GF-D8 (cell line): Measurements from ENCODE around the gene ZNF407.
"Not testable (repeated sequence)": the region's sequence is repeated elsewhere in the genome, so short reads cannot be mapped to it uniquely, and the experiment has no call there.

Experiments
- DNase-seq: peaks from one replicate; lab custom pipeline; 2025; lab: John Stamatoyannopoulos, UW

ZNF407 gene

GRCh38 chr18:75072672-75073371 is 475.2 kb downstream of the ZNF407 start:
- DNase-seq: no peak

DNA sequence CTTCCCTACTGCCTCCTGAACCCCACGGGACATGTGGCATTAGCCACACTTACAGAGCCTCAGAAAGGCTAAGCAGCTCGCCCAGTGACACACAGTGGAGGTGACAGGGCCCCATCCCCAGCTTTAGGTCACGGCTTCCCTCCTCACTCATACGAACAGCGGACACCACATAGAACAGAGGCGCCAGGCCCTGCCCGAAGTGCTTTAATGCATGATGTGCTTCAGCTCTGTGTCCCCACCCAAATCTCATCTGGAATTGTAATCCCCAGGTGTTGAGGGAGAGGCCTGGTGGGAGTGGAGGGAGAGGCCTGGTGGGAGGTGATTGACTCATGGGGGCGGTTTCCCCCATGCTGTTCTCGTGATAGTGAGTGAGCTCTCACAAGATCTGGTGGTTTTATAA is 476.0 kb downstream of the ZNF407 start:
- DNase-seq: no peak

GRCh38 chr18:75074196-75075015 is 476.7 kb downstream of the ZNF407 start:
- DNase-seq: no peak

DNA sequence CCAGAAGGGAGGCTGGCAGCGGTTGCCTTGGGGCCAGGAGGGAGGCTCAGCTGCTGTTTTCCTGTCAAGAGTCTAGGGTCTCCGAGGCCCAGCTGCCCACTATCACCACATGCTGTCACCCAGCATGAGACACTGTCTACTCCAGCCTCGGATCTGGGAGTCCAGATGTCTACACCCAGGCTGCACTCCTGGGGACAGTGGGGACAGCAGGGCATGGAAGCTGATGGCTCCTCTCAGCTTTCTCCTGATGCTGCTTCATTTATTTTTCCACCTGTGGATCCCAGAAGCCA is 477.3 kb downstream of the ZNF407 start:
- DNase-seq: no peak

DNA sequence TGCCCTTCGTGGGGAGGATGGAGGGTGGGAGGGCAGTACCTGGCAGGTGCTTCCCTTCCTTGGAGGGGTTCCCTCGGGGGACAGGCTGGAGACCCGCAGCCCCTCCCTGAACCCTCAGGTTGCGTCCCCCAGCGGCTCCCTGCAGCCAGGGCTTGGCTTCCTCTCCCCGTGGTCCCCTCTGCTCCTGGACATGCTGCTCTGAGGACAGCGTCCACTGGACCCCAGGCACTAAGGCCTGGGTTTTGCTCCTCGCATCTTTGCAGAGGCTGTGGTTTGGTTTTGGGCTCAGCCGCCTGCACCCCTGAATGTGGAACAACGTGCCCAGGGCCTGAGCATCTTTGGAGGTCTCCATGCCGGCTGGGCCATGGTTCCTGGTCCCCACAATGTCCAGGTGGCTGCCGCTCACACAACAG is 477.8 kb downstream of the ZNF407 start:
- DNase-seq: no peak

GRCh38 chr18:75076286-75076685 is 478.6 kb downstream of the ZNF407 start:
- no peak for DNase-seq

DNA sequence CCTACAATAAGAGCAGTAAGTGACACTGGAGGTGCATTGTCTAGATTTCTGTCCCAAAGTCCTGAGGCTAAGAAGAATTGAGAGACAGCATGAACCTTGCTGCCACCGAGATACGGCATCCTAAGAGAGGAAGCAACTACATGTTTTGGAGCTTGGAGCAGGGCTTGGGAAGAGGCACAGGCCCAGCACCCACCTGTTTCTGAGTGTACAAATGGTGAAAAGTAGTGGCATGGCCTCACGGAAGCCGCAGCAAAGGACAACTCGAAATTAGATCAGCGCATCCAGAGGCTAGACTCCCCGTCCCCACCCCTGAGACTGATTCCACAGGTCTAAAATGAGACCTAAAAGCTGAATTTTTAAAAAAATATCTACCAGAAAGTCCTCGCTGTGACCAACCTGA is 483.8 kb downstream of the ZNF407 start:
- no peak for DNase-seq

DNA sequence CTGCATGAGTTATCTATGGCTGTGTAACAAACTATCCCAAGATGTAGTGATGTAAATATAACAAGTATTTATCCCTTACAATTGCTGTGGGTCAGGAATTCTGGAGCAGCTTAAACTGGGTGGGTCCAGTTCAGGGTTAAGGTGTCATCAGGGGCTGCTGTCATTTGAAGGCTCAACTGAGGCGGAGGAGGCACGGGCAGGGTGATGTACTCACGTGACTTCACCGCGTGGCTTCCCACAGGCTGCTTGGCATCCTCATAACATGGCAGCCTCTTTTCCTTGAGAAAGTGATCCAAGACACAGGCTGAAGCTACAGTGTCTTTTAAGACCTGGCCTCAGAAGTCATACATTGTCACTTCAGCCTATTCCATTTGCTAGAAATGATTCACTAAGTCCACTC is 485.5 kb downstream of the ZNF407 start:
- DNase-seq: no peak

- no peak for DNase-seq
Observed at GRCh38 chr18:75083761-75084160, 486.1 kb downstream of the ZNF407 start.

- DNase-seq: not testable (repeated sequence)
Observed at GRCh38 chr18:75085676-75086075, 488.0 kb downstream of the ZNF407 start.

DNA sequence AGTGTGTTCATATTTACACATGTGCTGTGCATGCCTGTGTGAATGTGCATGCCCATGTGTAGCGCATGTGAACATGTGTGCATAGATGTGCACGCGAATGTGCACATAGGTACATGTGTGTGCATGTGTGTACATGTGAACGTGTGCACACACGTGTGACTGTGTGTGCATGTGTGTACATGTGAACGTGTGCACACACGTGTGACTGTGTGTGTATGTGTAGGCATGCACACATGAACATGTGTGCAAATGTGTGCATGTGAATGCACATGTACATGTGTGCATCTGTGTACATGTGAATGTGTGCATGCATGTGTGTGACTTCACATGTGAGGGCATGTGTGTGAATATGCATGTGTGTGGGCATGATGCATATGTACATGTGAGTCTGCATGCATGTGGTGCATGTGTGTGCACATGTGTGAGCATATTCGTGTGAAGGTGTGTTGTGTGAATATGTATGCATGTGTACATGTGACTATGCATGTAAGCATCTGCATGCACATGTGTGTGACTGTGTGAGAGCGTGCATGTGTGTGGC is 488.9 kb downstream of the ZNF407 start:
- no peak for DNase-seq

DNA sequence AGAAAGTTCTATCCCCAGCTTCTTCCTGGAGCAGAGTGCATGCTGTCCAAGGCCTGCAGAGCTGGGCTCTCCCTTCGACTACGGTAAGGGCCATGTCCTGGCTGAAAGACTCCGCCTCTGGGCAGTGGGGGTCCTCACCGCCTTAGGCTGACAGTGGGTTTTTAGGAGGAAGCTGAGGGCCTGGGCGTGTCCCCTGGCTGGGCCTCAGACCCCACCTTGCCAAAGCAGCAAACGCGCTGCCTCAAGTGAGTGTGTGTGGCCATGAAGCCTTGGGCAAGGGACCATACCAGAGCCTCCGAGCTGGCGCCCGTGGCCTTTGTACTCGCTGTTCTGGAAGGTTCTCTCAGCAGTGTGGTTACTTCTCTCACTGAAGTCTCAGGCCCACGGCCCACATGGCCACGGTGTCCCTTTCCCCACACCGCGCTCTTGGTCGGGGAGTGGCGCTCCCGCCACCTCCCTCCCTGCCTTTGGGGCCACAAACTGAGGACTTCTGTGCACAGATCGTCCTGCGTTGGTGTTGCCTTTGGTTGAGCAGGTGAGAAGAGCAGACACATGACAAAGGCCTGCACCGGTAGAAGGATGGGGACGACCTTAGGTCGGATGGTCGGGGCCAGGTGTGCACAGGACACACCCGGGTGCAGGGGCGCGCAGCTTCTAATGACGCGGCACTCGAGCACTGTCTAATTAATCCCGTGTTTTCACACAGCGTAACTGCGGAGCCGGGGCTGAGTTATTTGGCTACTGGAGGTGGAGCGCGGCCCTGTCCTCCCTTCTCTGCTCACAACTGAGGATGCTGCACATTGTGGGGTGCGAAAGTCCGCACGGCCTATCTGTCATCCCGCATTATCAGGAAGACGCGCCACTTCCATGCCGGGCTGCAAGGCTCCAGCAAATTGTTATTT is 489.7 kb downstream of the ZNF407 start:
- no peak for DNase-seq

DNA sequence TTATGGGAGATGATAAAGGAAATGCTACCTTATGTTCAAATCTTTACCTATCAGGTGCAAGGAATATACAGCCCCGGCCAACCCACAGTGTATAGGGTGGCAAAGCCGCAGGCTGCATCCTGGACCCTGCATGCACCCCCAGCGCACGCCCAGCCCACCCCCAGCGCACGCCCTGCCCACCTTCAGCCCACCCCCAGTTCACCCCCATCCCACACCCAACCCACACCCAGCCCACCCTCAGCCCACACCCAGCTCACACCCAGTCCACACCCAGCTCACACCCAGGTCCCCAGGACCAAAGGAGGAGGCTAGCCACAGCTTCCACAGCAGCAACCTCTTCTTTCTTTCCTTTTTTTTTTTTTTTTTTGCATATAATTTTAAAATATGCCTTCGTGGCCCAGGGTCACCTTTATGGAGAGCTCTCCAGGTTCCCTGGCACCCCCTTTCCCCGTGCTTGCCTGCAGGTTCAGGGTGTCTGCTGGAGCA is 490.4 kb downstream of the ZNF407 start:
- no peak for DNase-seq

- DNase-seq: no peak
Observed at GRCh38 chr18:75088622-75089211, 491.0 kb downstream of the ZNF407 start.

GRCh38 chr18:75089748-75090327 is 492.2 kb downstream of the ZNF407 start:
- DNase-seq: no peak

DNA sequence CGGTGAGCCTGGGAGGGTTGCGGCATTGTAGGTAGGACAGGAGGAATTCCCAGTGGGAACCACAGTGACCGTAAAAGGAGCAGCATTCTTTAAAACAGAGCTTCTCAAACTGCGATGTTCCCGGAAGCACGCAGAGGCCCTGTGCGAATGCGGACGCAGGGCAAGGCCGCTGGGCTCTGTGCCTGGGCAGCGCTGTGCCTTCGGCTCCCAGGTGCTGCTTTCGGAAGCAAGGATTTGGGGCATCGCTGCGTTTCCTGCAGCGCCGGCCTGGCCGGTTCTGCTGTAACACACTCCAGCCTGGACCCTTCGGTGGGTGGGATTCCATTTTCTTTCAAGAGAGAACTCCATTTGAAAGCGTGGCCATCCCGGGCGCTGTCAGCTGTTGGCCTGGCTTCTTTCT is 492.7 kb downstream of the ZNF407 start:
- DNase-seq: no peak

GRCh38 chr18:75097491-75098225 is 500.0 kb downstream of the ZNF407 start:
- DNase-seq: no peak

- no peak for DNase-seq
Observed at GRCh38 chr18:75100832-75101630, 503.4 kb downstream of the ZNF407 start.

DNA sequence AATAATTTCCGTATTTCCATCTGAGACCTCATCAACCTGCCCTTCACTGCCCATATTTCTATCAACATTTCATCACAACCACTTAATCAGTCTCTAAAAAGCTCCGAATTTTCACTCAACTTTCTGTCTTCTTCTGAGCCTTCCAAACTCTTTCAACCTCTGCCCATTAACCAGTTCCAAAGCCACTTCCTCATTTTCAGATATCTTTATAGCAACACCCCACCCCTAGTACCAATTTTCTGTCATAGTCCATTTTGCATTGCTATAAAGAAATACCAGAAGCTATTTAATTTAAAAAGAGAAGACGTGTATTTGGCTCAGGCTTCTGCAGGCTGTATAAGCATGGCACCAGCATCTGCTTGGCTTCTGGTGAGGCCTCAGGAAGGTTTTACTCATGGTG is 504.2 kb downstream of the ZNF407 start:
- no peak for DNase-seq

- DNase-seq: not testable (repeated sequence)
Observed at GRCh38 chr18:75104029-75104428, 506.4 kb downstream of the ZNF407 start.
